ENCODE data around the gene PRSS33. TPM values are rescaled to one million over a fixed set of nuclear protein-coding genes. Genes with fewer than 3 reads are reported as not detected.
A peak's percentile ranks its signal among the peaks of the same experiment; 100 is the strongest.

PRSS33 gene
- total RNA-seq, 3 donors from 2014 or later: 0.13 to 0.32 TPM; not detected in 1

DNA sequence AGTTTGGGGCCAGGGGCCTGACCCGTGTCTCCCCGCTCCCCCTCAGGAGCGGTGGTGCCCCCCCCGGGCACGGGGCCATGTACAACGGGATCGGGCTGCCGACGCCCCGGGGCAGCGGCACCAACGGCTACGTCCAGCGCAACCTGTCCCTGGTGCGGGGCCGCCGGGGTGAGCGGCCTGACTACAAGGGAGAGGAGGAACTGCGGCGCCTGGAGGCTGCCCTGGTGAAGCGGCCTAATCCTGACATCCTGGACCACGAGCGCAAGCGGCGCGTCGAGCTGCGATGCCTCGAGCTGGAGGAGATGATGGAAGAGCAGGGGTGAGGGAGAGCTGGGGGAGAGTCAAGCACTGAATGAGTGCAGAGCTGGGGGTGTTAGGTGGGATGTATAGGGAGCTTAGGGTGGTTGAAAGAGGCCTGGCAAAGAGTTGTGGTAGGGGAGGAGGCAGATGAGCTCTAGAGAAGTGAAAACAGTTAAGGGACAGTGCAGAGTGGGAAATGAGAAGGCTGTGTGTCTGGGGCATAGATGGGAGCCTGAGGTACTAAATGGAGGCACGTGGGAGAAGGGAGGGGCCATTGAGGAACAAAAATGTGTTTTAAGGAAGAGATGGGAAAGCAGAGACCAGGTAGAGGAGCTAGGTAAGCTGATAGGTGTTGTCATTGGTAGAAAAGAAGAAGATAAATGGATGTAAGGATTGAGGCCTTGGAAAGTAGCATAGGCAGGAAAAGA is 30.9 kb downstream of the PRSS33 start:
- DNase-seq (no peak), ATAC-seq (no peak)
- H3K36me3 Mint-ChIP-seq (ENCODE audit: insufficient read depth): peaks cover 73% of the 10 kb centered on the region
- H3K4me3 Mint-ChIP-seq: peak overlapping the region; percentile 19
- no peaks in the 10 kb centered on the region for H3K27me3 Mint-ChIP-seq (ENCODE audit: low read depth)
- H3K9me3 Mint-ChIP-seq: peaks cover 2% of the 10 kb centered on the region
- peaks cover 51% of the 10 kb centered on the region for H3K4me1 Mint-ChIP-seq (ENCODE audit: low read depth)

DNA sequence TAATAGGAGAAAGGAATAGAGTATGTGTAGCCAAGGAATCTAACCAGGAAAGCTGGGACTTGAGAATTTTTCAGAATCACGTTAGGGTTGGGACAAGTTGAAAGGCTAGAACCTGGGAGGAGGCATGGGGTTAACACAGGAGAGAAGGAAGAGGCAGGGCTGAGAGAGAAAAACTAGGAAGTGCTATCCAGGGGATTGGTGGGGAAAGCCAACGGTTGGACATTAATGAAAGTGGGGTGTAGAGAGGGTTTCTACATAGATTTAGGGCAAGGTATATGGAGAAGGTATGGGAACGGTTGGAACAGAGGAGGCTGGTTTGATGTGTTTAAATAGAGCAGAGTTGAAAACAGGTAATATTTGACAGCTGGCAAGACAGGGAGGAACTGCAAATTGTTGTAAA is 32.2 kb downstream of the PRSS33 start:
- Mint-ChIP-seq H3K27me3 (ENCODE audit: low read depth) (no peaks in the 10 kb centered on the region), H3K36me3 (ENCODE audit: insufficient read depth) (peaks cover 63% of the 10 kb centered on the region), H3K4me3 (peak overlapping the region; percentile 95)

DNA sequence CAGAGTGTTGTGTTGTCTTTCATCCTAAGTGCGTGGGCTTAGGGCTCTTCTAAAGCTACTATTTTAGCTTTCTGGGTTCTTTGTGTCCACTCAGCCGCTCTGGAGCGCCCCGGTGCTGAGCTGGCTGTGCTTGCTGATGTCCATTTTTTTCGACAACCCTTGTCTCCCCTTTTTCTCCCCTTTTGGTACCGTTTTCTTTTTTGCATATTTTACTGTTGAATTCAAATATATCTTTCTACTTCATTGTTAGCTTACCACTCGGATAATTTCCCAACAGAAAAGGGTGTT is 33.7 kb downstream of the PRSS33 start:
- ATAC-seq: no peak
- peak overlapping the region; percentile 95 for H3K4me3 Mint-ChIP-seq
- peaks cover 48% of the 10 kb centered on the region for H3K36me3 Mint-ChIP-seq (ENCODE audit: insufficient read depth)
- H3K4me1 Mint-ChIP-seq (ENCODE audit: low read depth): peaks cover 49% of the 10 kb centered on the region
- H3K9me3 Mint-ChIP-seq: peaks cover 6% of the 10 kb centered on the region
- DNase-seq: no peak
- H3K27me3 Mint-ChIP-seq (ENCODE audit: low read depth): no peaks in the 10 kb centered on the region

More for the DNA sequence above, 32.2 kb downstream of the PRSS33 start:
- DNase-seq: no peak
- ATAC-seq: no peak
- Mint-ChIP-seq H3K9me3 (peaks cover 6% of the 10 kb centered on the region), H3K4me1 (ENCODE audit: low read depth) (peaks cover 55% of the 10 kb centered on the region)

DNA sequence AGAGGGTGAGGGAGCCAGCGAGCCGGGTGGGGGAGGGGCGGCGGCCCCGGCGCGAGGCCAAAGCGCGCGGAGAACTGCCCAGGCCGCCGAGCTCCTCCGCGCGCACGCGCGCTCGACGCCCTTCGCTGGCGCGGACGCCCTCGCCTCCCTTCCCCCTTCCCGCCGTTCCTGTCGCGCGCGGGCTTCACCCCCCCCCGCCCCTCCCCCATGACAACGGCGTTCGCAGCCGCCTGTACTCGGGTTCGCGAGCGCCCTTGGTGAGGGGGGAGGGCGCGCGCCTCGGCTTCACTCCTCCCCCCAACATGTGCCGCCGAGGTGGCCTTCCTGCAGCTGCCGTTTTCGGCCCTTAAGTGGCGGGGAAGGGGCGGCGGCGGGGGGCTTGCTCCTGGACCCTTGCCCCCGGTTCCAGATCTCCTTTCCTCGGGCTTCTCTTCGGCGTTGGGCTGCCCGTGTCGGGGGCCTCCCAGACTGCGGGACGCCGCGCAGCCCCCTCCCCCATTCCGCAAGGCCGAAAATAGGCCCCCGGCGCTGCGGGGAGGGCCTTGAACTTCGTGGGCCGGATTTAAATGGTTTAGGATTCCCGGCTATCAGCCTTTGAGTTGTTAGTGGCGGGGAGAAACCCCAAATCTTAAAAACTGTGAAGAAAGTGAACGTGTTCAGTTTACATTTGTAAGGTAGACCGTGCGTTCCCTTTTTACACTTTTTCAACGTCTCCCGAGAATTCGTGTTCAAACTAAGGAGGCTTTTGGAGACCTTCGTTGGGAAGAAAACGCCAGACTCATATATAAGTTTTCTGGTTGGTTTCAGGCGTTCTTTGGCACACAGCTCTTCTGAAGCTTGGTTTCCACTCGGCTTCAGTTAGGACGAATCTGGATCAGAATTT is 34.3 kb downstream of the PRSS33 start:
- peaks cover 44% of the 10 kb centered on the region for H3K36me3 Mint-ChIP-seq (ENCODE audit: insufficient read depth)
- ATAC-seq (peak; percentile 51 to 52), DNase-seq (no peak)
- peaks cover 49% of the 10 kb centered on the region for H3K4me1 Mint-ChIP-seq (ENCODE audit: low read depth)
- peak overlapping the region; percentile 95 for H3K4me3 Mint-ChIP-seq
- no peaks in the 10 kb centered on the region for H3K27me3 Mint-ChIP-seq (ENCODE audit: low read depth)
- H3K9me3 Mint-ChIP-seq: peaks cover 6% of the 10 kb centered on the region

DNA sequence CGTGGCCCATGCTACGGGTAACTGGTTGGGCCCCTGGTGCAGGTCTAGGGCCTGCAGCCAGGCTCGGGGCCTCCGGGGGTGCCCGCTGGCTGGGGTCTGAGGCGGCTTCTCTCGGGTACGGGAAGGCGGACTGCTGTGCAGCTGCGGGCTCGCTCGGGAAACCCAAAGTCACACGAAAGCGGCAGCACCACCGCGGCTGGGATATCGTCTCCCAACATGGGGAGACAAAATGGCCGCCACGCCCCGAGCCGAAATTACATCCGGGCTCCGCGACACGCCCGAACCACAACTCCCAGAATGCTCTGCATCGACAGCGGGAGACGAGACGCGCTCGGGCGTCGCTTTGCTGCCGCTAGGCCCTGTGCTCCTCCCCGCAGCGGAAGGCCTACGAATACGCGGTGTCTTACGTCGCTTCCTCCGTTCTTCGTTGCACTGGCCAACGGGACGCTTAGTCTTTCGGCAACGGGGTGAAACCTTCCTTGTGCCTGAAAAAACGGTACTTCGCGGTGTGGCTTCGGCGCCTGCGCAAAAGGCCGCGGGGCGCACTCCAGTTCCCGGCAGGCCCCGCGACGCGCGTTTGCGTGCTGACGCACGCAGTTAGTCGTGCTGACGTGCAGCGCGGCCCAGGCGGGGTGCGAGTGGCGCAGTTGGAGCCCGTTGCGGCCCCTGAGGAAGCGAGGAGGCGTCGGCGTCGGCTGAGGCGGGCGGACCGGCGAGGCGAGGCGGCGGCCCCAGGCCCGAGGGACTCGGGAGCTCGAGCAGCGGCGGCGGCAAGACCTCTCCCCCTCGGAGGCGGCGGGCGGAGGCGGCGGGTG is 35.1 kb downstream of the PRSS33 start, which contains the start of gene SRRM2:
SRRM2 (plus strand) TSS at position 604 of the 815 bp plus-strand sequence. CDS start 3,727 bp downstream, outside the sequence.
- H3K4me3 Mint-ChIP-seq: peak within 1 kb of the TSS; percentile 95
- H3K4me1 Mint-ChIP-seq (ENCODE audit: low read depth): peaks cover 46% of the 10 kb centered on the region
- DNase-seq: peak; percentile 91
- peaks cover 37% of the 10 kb centered on the region for H3K36me3 Mint-ChIP-seq (ENCODE audit: insufficient read depth)
- H3K9me3 Mint-ChIP-seq: peaks cover 6% of the 10 kb centered on the region
- no peaks in the 10 kb centered on the region for H3K27me3 Mint-ChIP-seq (ENCODE audit: low read depth)
- ATAC-seq: peak; percentile 90 to 91

DNA sequence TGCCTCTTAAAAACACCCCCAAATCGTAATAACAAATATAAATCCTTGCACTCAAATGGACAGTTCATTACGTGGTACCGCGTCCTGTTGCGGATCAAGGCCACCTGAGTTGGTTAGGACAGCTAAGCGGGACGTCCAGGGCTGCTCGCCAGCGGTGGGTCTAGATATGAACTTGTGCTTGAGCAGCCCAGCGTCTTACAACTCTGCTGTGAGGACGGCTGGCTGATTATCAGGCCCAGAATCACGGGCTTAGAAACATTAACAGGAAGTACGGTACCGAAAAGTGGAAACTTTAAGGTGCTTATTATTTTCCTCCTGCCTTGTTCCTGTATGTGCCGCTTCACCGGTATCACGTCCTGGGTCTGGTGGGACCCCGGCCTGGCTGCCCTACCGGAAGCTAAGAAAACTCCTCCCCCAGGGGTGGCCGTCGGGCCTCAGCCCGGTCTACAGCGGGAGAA is 35.8 kb downstream of the PRSS33 start:
- Mint-ChIP-seq H3K27me3 (ENCODE audit: low read depth) (no peaks in the 10 kb centered on the region), H3K9me3 (peaks cover 6% of the 10 kb centered on the region), H3K4me3 (peak overlapping the region; percentile 90), H3K4me1 (ENCODE audit: low read depth) (peaks cover 40% of the 10 kb centered on the region), H3K36me3 (ENCODE audit: insufficient read depth) (peaks cover 31% of the 10 kb centered on the region)
- DNase-seq (no peak), ATAC-seq (no peak)

DNA sequence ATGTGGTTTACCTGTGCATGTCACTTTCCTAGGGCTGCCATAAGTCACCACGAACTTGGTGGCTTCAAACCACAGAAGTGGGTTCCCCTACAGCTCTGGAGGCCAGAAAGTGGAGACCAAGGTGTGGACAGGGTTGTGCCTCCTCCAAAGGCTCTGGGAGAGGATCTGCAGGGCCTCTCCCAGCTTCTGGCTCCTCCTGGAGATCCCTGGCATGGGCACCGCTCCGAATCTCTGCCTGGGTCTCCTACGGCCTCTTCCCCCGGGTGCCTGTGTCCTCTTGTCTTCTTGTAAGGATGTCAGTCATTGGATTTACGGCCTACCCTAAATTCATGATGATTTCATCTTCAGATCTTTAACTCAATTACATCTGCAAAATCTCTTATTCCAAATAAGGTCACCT is 37.4 kb downstream of the PRSS33 start:
- Mint-ChIP-seq H3K4me3 (no peak overlapping the region), H3K9me3 (peaks cover 6% of the 10 kb centered on the region), H3K36me3 (ENCODE audit: insufficient read depth) (peaks cover 17% of the 10 kb centered on the region), H3K27me3 (ENCODE audit: low read depth) (no peaks in the 10 kb centered on the region), H3K4me1 (ENCODE audit: low read depth) (peaks cover 25% of the 10 kb centered on the region)
- no peak for DNase-seq
- ATAC-seq: no peak

DNA sequence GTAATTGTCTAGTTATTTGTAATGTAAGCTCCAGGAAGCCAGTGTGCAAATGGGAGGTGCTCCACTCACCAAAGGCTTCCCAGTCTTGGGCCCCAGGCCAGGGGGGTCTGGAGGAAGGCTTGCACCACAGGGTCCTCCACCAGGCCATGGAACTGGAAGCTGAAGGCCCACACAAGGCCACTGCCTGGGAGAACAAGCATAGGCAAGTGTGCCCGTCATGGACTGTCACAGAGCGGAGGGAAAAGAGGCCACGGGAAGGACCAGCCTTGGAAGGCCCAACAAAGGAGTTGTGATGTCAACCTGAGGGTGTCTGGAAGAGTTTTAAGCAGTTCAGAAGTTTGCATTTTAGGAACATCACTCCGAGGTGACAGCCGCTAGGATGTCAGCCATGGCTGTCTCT is 37.9 kb downstream of the PRSS33 start:
- DNase-seq (no peak), ATAC-seq (no peak)
- Mint-ChIP-seq H3K9me3 (peaks cover 6% of the 10 kb centered on the region), H3K4me1 (ENCODE audit: low read depth) (peaks cover 20% of the 10 kb centered on the region), H3K4me3 (no peak overlapping the region), H3K27me3 (ENCODE audit: low read depth) (no peaks in the 10 kb centered on the region), H3K36me3 (ENCODE audit: insufficient read depth) (peaks cover 13% of the 10 kb centered on the region)

DNA sequence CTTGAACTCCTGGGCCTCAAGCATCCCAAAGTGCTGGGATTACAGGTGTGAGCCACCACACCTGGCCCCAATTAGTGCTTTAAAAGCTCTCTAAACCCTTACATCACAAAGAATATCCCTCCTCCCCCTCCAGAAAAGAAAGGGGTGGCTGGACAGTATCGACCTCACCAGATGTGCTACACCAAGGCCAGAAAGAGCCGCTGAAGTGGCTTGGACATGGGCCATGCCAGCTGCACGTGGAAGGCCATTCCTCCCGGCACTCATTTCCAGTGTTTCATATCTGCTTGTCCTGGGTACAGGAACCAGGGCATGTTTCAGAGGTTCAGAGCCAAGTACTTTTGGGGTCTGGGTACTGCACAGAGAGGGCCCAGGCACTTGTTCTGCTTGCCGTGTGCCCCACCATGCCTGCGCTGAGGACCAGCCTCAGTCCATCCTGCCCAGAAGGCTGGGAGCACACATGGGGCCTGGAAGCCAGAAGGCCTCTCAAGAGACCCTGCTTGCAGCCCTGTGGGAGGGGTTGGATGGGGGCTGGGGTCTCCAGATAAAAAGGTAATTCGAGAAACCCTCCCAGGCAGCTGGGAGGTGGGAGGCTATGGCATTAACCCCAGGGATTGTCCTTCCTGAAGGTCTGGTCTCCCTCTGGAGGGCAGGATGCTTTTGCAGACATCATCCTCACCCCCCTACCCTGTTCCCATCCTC is 38.5 kb downstream of the PRSS33 start:
- DNase-seq: no peak
- Mint-ChIP-seq H3K4me3 (no peak overlapping the region), H3K4me1 (ENCODE audit: low read depth) (peaks cover 14% of the 10 kb centered on the region), H3K9me3 (peaks cover 6% of the 10 kb centered on the region), H3K27me3 (ENCODE audit: low read depth) (no peaks in the 10 kb centered on the region), H3K36me3 (ENCODE audit: insufficient read depth) (peaks cover 8% of the 10 kb centered on the region)
- ATAC-seq: no peak

DNA sequence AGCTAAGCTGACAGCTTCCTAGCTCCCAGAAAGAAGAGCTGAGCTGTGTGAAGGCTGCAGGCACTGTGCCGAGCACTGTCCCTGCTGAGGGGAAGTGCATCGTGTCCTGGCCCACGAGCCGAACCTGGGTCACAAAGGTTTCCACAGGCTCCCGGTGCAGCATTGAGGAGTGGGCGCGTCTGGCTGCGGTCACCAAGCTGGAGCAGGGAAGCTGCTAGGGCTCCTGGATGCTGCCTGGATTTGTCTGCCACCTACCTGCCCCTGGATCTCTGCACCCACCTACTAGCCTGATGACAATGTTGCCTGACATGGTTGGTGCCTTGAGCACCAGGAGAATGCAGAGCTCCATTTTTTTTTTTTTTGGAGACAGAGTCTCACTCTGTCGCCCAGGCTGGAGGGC is 41.4 kb downstream of the PRSS33 start:
- no peaks in the 10 kb centered on the region for H3K9me3 Mint-ChIP-seq
- ATAC-seq (no peak), DNase-seq (no peak)
- no peaks in the 10 kb centered on the region for H3K36me3 Mint-ChIP-seq (ENCODE audit: insufficient read depth)
- H3K4me1 Mint-ChIP-seq (ENCODE audit: low read depth): peaks cover 3% of the 10 kb centered on the region
- H3K27me3 Mint-ChIP-seq (ENCODE audit: low read depth): no peaks in the 10 kb centered on the region
- no peak overlapping the region for H3K4me3 Mint-ChIP-seq

DNA sequence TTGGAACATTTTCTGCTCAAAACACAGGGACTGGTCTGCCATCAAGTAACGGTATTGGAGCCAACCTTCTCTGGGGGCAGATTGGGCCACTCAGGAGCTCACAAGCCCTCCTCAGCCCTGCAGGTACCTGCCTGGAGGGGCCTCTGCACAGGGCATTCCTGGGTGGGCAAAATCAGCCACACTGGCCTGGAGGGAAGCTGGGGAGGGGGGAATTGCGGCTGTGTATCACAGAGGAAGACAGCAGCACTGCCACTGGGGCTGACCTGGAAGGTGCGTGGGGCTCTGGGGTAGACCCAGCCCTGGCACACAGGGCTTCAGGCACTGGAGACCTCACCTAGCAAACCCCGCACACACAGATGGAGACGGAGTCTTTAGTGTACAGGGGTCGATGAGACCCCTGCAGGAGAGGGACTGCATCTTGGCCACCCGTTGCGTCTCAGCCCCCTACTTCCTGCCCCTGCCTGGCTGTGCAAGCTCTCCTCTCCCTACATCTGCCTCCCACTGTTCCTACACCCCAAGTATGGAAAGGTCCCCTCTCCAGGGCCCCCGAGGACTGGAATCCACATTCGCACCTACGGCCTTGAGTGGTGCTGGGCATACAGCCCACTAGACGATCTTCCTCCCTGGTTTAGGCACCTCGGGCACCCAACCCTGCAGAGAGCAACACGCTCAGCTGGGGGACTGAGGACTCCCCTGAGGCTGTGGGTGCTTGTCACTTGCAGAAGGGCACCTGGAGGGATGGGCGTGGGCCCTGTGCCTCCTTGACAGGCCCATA is 42.1 kb downstream of the PRSS33 start:
- H3K27me3 Mint-ChIP-seq (ENCODE audit: low read depth): peaks cover 2% of the 10 kb centered on the region
- H3K36me3 Mint-ChIP-seq (ENCODE audit: insufficient read depth): no peaks in the 10 kb centered on the region
- no peaks in the 10 kb centered on the region for H3K4me1 Mint-ChIP-seq (ENCODE audit: low read depth)
- H3K4me3 Mint-ChIP-seq: no peak overlapping the region
- H3K9me3 Mint-ChIP-seq: no peaks in the 10 kb centered on the region
- ATAC-seq (no peak), DNase-seq (no peak)

DNA sequence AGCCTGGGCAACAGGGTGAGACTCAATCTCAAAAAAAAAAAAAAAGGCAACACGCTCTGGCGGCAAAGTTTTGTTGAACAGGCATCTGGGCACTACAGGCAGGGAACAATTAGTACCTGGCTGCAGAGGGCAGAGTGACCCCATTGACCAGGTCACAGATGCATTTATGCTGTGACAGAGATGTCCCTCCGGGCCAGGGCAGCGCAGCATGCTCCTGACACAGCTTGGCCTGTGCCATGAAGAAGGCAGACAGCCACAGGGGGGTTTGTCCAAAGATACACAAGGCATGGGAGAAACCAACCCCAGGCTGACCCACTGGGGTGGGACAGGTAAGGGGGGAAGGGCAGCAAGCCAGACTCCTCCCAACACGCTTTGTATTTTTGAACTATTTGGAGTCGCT is 42.6 kb downstream of the PRSS33 start:
- DNase-seq (no peak), ATAC-seq (no peak)
- peaks cover 2% of the 10 kb centered on the region for H3K27me3 Mint-ChIP-seq (ENCODE audit: low read depth)
- no peak overlapping the region for H3K4me3 Mint-ChIP-seq
- no peaks in the 10 kb centered on the region for H3K9me3 Mint-ChIP-seq
- H3K4me1 Mint-ChIP-seq (ENCODE audit: low read depth): no peaks in the 10 kb centered on the region
- no peaks in the 10 kb centered on the region for H3K36me3 Mint-ChIP-seq (ENCODE audit: insufficient read depth)
